ENCODE measurements around the gene RASGEF1B.

The RASGEF1B gene

DNA sequence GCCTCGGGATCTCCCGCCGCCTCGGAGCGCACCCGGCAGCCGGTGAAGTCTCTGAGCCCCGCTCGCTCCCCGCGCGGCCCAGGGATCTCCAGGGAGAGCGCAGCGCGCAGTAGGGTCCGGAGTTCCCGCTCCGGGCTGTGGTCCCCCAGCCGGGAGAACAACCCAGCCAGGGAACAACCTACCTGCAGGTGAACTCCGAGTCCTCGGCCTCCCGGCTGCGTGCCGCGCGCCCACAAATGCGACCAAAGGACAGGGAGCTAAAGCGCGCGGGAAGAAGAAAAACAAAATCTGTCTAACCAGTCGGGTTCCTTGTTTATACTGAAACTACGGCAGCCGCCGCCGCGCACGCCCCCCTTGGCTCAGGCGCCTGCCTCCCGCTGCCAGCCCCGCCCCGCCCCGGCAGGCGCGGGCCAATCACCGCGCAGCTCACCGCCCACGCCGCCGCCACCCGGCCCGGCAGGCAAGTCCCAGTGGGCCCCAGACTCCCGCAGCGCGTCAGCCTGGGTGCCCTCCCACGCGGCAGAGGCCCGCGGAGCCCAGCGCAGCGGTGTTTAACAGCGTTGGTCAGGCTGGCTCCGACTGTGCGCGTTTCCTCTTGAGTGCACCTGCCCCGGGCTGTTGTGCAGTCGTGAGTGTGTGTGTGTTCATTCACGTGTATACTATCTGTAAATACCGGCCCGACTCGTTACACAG is at the start of gene RASGEF1B:
Gene RASGEF1B (minus strand): TSS at position 320 of the 693 bp plus-strand sequence. CDS start 12,399 bp downstream, outside the sequence.
- peak; percentile 90 to 92 for DNase-seq (ENCODE audit: low read depth in 1 of 2, low spot score in 1 of 2)

GRCh38 chr4:81519856-81520255 is 48.1 kb upstream of the RASGEF1B start:
- no peak for DNase-seq (ENCODE audit: low read depth in 1 of 2, low spot score in 1 of 2)

DNA sequence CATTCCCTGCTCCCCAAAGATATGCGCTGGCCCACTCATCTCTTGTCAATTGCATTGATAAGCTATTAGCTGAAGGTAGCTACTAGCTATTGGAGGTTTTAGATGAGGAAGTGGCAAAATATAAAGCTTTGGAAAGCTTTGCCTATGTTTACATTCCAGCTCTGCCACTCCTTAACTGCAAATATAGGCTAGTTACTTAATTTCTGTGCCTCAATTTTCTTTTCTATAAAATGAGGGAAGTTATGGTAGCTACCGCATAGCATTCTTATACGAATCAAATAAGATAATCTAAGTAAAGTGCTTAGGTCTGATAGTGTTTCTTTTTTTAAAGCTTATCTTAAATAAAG is 47.7 kb upstream of the RASGEF1B start:
- DNase-seq (ENCODE audit: low read depth in 1 of 2, low spot score in 1 of 2) = no peak

GRCh38 chr4:81518762-81519426 is 47.2 kb upstream of the RASGEF1B start:
- no peak for DNase-seq (ENCODE audit: low read depth in 1 of 2, low spot score in 1 of 2)

- no peak for DNase-seq (ENCODE audit: low read depth in 1 of 2, low spot score in 1 of 2)
These were observed 44.5 kb upstream of the RASGEF1B start for GRCh38 chr4:81516241-81516640.

- no peak for DNase-seq (ENCODE audit: low read depth in 1 of 2, low spot score in 1 of 2)
These were observed 41.2 kb upstream of the RASGEF1B start for GRCh38 chr4:81512757-81513501.

GRCh38 chr4:81512001-81512756 is 40.5 kb upstream of the RASGEF1B start:
- DNase-seq (ENCODE audit: low read depth in 1 of 2, low spot score in 1 of 2) = no peak

DNA sequence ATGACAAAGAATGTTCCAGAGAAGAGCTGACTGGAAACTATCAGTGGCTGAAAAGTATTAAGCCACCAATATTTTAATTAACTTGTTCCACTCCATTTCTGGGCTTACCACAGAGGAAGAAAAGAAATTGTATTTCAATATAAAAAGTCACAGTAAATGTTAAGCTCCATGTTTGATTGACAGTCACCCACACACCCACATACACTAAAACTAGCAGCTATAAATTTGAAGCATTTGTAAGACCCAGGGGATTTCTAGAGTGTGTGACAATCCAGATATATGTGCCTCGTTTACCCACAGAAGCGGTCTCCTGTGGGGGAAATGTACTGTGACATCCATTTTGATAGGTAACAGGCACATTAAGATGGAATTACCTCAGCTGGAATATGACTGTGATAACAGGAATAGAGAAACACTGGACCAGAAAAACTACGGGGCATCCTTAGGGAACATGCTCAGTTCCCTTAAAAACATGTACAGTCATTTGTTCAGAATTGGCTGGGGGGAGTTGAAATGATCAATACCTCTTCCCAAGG is 39.0 kb upstream of the RASGEF1B start:
- no peak for DNase-seq (ENCODE audit: low read depth in 1 of 2, low spot score in 1 of 2)

DNA sequence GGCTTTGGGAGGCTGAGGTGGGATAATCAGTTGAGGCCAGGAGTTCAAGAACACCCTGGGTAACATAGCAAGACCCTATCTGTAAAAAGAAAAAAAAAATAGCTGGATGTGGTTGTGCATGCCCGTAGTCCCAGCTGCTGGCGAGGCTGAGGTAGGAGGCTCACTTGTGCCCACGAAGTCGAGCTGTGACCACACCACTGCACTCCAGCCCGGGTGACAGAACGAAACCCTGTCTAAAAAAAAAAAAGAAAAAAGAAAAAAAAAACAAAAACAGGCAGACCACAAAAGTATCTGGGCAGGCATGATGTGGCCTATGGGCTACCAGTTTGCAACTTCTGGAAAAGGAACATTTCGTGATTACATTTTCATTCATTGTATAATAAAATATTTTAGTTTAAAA is 38.1 kb upstream of the RASGEF1B start:
- DNase-seq (ENCODE audit: low read depth in 1 of 2, low spot score in 1 of 2) = no peak

DNA sequence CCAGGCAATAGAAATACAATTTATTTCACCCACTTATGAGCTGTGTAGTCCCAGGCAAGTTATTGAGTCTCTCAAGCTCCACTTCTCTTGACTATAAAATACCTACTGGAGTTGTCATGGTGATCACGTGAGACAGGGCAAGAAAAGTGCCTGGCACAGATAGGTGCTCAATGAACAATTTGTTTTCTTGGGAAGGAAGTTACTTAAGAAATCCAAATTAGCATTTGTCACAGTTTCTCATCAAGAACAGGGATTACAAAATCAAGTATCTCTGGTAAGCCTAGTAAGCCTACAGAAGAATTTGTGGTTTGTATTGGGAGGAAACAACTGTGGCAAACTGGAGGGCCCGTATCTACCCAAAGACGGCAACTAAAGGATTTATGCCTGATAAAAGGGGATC is 37.5 kb upstream of the RASGEF1B start:
- DNase-seq (ENCODE audit: low read depth in 1 of 2, low spot score in 1 of 2) = no peak

DNA sequence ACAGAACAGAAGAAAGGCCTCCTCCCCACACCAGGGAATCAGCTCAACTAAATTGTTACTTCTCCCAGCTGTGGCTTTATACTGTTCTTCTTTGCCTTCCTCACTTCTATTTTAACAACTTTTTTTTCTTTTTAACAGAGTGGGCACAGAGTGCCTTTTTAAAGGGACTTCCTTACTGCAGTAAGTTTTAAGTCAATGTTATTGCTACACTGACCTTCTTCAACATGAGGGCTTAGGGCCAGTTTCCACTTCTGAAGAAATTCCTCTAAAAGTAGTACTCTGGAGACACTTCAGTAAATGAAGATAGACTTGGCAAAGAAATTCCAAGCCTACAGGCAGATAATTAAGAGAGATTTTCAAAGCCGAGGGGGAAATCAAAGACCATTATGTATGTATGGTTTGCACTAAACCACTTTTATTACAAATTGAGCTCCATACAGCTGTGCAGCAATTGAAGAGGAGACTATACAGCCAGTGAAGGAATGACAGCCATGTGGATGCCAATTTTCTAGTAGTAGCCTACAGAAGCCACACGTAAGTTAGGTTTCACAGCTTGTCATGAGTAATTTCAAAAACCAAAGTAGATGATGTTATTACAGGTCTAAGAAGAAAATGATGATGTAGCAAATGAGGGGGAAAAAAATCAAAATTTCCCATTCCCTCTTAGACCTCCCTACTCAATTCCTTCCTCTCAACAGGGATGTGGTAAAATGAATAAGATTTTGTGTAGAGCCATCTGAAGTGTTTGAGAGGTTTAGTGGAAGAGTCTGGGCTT is 36.9 kb upstream of the RASGEF1B start:
- DNase-seq (ENCODE audit: low read depth in 1 of 2, low spot score in 1 of 2) = no peak

DNA sequence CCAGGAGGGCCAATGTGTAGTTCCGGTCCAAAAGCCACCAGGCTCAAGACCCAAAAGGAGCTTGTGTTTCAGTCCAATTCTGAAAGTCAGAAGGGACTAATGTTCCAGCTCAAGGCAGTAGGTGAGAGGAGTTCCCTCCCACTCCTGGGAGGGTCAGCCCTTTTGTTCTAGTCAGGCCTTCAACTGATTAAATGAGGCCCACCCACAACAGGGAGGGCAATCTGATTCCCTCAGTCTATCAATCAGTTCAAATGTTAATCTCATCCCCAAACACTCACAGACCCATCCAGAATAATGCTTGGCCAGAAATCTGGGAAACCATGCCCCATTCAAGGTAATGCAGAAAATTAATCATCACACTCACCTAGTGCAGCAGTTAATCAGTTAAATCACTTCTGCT is 35.8 kb upstream of the RASGEF1B start:
- DNase-seq (ENCODE audit: low read depth in 1 of 2, low spot score in 1 of 2) = no peak

DNA sequence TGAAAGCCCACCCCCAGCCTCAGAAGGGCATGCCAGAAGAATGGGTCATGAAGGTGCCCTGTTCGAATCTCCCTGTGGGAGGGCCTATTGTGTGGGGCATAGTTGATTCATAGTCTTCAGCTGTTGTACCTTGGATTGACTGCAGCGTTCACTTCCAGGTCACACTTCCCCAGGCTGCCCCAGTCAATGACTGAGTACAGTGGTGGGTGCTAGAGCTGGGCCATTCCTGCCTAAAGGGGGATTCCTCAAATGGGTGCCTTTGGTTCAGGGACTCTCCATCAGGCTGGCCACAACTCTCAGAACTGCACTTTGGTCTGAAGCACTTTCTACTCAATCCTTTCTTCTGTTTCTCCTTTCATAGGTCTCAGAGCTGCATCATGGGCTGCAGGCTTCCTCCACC is 35.0 kb upstream of the RASGEF1B start:
- no peak for DNase-seq (ENCODE audit: low read depth in 1 of 2, low spot score in 1 of 2)

DNA sequence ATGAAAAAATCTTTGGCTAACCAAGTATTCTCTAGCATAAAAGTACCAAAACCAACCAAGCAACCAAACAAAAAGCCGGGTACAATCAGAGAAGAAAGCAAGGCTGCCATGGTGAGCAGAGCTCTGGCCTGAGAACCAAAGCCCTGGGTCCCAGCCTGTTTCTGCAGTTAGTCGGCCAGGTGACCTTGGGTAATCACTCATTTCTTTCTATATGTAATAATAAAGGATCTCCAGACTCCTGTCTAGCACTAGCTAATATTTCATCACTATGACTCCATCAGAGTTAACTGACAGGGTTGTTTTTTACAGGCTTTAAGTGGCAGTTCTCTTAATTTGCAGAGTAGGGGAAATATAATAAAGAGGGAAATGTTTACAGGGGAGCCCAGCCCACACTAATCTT is 34.0 kb upstream of the RASGEF1B start:
- DNase-seq (ENCODE audit: low read depth in 1 of 2, low spot score in 1 of 2) = no peak

- DNase-seq (ENCODE audit: low read depth in 1 of 2, low spot score in 1 of 2) = peak; percentile 20 to 70
These were observed 33.4 kb upstream of the RASGEF1B start for GRCh38 chr4:81505004-81505598.

DNA sequence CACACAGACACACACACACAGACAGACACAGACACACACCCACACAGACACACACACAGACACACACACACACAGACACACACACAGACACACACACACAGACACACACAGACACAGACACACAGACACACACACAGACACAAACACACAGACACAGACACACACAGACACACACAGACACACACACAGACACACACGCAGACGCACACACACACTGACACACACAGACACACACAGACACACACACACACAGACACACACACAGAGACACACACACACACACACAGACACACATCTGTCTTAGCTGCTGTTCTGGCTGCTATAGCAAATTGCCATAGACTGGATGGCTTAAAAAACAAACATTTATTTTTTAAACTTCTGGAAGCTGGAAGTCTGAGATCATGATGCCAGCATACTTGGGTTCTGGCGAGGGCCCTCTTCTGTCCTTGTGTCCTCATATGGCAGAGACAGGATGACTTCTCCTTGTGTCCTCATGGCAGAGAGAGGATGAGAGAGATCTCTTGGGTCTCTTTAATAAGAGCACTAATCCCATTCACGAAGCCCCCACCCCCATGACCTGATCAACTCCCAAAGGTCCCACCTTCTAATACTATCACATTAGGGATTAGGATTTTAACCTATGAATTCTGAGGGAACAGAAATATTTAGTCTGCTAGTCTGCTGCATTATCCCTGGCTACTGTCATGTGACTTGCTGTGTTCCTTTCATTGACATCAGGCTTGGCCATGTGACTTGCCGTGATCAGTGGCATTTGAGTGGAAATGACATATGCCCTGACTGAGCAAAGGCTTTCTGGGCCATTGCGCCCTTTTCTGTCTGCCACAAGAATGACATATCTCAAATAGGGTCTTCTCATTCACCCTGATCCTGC is 32.7 kb upstream of the RASGEF1B start:
- no peak for DNase-seq (ENCODE audit: low read depth in 1 of 2, low spot score in 1 of 2)

DNA sequence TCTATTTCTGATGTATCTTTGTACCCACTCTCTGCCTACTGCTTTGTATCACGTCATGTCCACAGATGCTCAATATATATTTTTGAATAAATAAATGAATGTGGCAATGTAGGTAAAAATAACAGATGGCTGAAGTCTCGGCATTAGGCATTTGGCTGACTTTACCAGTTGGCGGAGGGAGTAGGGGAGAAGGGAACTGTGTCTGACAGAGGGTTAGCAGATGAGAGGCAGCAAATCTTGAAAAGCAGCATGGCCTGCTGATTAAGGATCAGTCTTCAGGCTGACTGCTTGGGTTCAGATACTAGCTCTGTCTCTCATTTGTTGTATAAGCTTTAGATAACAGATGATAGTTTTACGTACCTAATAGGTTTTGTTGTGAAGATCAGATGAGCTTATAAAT is 31.9 kb upstream of the RASGEF1B start:
- no peak for DNase-seq (ENCODE audit: low read depth in 1 of 2, low spot score in 1 of 2)

- DNase-seq (ENCODE audit: low read depth in 1 of 2, low spot score in 1 of 2) = no peak
These were observed 30.9 kb upstream of the RASGEF1B start for GRCh38 chr4:81502564-81502963.

GRCh38 chr4:81499840-81500239 is 28.1 kb upstream of the RASGEF1B start:
- no peak for DNase-seq (ENCODE audit: low read depth in 1 of 2, low spot score in 1 of 2)
